Sigmoid colon (tissue), 4 donors: Measurements from ENCODE around the gene ZNF195.

Experiments used
- CTCF ChIP-seq, 4 experiments: fragments of 450-650 bp in 3 of 4; fragments of 200-600 bp in 1 of 4; IDR thresholded peaks; one replicate each; pipeline ENCODE4 v1.5.1; 2016 to 2019; ENCODE audit warnings: antibody characterized with exemption in 4 of 4, mild to moderate bottlenecking in 3 of 4, moderate library complexity in 2 of 4
- EP300 ChIP-seq, 4 donors: sonication (generic); formaldehyde crosslinking; IDR thresholded peaks; one replicate each; pipeline ENCODE4 v1.6.1; 2017; ENCODE audit warnings: antibody characterized with exemption in 4 of 4
- POLR2A ChIP-seq, 2 donors: fragments of 450-650 bp; IDR thresholded peaks; one replicate each; pipeline ENCODE4 v1.6.1; 2016; ENCODE audit warnings: antibody characterized with exemption in 2 of 2, mild to moderate bottlenecking in 2 of 2, moderate library complexity in 2 of 2

GRCh38 chr11:3380706-3381545, 2.0 kb upstream of the ZNF195 start:
- TF ChIP-seq CTCF (IDR thresholded peaks at IDR 0.05) (no peak), EP300 (IDR thresholded peaks at IDR 0.05) (no peak), POLR2A (IDR thresholded peaks at IDR 0.05) (no peak)
